GM19467 (cell line): Measurements from ENCODE around the gene KCNQ1.

ENCODE experiments used
- ATAC-seq: cut with Tn5 transposase; IDR thresholded peaks from one replicate; pipeline ENCODE4 v1.9.1; 2021; ENCODE audit warnings: mild to moderate bottlenecking, moderate library complexity; ENCODE audit not compliant: unreplicated experiment

Gene KCNQ1

DNA sequence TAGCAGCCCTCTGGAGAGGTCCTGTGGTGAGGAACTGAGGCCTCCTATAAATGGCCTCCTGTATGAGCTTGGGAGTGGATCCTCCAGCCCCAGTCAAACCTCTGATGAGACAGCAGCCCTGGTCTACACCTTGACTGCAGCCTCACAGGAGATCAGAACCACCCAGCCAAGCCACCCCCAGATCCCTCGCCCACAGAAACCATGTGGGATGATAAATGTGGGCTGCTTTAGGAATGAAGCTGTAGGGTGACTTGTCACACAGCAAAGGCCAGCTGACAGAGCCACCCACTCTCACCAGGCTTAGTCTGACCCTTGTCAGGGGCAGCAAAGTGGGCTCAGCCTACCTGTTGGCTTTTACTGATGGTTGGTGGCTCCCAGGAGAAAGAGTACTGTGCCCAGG lies 261.5 kb downstream of the KCNQ1 start:
- no peak for ATAC-seq

DNA sequence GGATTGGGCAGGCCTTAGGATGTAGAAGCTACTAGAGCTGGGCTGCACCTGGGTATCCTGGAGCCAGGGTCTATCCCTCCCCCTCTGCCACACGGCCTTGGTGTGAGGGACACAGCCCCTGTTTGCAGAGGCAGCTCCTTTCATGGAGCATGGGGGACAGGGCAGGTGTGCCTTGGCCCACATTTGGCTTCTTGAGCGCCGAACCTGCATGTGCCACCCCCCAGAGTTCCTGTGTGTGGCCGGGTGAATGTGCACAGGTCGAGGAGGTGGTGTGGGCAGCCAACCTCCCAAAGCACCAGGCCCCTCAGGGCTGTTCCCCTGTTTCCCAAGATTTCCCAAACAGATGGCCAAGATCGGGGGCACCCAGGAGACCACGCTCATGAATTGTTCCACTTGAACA lies 262.9 kb downstream of the KCNQ1 start:
- no peak for ATAC-seq

DNA sequence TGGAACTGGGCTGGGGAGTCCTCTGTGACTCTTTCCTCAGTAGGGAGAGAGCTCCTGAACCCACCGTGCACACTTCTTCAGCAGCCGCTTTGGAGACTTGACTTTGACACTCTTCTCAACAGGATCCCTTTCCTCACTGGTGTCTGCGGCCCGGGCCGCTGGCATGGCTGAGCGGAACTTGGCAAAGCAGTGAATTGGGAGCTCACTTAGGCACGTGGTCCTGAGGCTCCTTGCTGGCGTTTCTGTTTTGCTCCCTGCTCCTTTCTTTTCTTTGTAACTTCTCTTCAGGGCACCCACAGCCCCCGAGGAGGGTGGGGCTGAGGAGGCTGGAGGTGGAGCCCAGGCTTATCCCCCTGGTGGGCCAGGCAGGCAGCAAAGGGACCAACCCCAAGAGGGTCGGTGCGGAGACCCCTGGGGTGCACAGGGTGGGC lies 263.4 kb downstream of the KCNQ1 start:
- ATAC-seq = no peak

DNA sequence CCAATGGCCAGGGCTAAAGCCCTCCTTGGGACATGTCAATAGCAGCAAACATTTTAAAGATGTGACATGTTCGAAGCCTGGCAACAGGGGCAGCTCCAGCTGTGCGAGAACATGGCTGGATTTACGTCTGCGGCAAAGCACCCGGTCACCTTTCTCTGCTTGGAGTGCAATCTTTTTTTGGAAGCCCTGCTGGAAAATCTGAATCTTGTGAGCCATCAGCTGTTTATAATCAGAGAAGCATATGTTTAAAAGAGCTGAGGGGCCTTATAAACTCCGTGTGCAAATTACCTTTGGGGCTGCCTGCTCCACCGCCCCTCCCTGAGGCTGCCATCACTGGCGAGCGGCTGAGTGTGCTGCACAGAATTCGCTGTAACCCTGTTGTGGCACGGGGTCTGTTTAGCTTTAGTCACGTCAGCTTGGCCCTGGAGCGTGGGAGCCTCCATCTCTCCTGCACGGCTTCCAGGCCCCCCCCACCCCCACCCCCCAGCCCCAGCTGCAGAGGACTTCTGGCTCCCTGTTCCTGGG lies 264.0 kb downstream of the KCNQ1 start:
- ATAC-seq = no peak

DNA sequence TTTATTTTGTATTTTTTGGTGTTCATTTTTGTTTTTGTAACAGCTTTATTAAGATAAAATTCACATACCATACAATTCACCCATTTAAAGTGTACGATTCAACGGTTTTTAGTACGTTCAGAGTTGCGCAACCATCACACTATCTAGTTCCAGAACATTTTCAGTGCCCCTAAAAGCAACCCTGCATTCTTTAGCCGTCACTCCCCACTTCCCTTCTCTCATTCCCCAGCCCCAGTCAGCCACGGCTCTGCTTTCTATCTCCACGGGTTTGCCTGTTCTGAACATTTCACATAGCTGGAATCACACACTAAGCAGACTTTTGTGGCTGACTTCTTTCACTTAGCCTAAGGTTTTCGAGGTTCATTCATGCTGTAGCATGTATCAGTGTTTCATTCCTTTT lies 264.6 kb downstream of the KCNQ1 start:
- ATAC-seq = no peak

DNA sequence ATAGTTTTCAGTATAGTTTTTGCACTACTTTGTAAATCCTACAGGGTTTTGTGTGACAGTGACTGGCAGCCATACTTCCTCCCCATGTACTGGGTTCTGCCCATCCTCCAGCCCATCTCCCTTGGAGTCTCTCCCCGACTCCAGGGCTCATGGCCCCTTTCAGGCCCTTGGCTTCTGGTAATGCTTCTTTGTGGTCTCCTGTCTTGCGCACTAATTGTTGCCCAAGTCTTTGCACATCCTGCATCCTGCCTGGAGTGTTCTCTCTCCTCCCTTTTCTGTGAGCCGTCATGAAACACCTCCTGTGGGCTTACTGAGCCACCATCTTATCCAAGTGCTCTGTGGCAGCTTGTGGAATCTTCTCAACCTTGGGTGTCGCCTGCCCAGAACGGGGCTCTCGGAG lies 266.4 kb downstream of the KCNQ1 start:
- no peak for ATAC-seq

DNA sequence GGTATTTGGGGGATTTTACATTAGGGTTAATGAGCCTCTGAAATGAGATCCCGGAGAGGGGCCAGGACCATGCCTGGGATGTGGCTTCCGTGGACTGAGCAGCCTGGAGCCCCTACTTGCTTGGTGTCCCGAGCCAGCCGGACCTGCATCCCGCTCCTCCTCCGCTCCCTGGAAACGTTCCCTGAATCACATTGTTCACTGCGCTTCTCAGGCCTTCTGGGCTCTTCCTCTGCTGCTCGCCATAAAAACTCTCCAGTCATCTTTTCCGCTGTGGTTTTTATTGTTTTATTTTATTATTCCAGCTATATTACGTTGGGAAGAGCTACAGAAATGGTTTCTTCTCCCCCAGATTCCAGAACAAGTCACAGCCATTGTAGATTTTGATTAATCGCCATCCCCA lies 268.3 kb downstream of the KCNQ1 start:
- ATAC-seq = no peak

DNA sequence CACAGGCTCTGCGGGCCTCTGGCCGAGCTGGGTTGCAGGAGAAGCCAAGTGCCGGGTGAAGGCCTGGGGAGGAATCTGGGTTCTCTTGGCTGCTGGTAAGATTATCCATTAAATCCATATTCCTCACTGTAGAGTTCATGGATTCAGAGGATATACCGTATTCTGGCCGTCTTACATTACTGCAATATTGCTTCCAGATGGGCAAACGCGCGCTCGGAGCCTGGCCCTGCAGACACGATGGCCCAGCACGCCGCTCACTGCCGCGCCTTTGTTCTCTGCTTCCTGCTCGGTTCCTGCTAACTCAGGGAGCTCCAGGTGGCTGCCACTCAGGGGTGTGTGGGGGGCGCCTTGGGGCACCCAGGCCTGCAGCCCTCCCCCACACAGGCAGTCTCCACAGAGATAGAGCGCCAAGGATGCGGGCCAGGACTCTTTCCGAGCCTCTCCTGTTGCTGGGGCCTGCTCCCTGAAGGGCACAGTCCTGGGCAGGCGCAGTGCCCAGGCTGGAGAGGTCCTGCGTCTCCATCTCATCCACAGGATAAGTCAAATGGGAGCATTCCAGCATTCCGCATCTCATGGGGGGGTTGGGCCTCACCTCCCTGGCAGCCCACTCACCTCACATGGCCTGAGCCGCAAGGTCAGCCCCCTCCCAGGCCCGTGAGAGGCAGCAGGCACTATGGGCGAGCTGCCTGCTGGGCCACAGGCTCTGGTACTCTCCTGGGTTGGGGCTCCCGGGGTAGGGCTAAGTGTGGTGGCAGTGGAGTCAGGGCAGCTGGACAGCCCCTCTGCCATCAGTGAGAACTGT lies 269.1 kb downstream of the KCNQ1 start:
- no peak for ATAC-seq

DNA sequence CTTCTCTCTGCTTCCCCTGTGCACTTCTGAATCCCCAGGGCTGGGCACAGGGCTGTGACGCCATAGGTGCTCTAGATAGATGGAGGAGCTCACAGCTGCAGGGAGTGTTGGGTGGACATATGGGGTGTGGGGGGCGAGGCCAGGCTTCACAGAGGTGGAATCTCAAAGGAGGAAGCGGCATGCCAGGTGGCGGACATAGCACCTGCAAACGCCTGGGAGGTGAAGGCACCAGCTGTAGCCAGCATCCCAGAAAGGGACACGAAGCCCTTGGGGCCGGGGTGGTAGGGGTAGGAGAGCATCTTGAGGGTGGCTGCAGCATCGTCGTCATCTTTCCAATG lies 269.6 kb downstream of the KCNQ1 start:
- ATAC-seq = no peak

DNA sequence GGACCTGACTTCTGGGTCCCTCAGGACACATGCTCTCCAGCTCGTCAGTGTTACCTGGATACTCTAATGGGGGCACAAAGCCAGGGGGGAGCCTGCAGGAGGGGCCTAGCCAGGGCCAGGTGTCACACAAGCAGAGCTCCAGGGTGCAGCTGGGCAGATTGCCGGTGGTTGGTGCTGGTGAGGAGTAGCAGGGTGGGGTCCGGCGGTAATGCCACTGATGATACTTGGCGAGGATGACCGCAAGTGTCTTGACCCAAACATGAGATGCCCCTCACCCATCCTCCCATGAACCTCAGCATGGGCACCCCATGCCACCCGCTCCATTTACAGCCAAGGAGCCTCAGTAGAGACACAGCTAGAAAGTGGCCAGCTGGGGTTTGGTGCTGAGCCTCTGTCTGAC lies 270.1 kb downstream of the KCNQ1 start:
- no peak for ATAC-seq

DNA sequence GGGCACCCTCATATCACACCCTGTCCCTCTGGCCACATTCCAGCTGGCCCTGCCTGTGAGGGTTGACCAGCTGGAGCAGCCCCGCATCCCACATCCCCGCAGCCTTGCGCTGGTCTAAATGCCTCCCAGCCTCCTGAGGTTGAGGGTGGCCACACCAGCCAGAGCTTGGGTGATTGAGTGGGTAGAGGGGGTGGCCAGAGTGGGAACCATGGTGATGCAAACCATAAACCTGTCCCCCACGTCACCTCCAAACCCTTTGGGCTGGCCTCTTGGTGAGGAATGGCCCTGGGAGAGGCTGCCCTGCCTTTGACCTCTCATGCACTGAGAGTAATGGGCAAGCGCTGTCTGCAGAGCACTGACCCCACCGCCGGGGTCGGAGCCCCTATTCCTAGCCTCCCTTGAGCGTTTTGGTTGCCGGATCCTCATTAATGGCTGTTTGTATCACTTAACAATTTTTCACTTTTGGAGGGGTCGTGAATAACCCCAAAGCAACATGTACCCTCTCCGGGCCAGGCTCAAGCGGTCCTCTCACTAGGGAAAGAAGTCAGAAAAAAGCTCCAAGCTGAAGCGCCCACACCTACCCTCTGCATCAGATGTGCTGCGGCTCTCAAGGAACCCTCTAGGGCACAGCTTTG lies 271.0 kb downstream of the KCNQ1 start:
- ATAC-seq = no peak

DNA sequence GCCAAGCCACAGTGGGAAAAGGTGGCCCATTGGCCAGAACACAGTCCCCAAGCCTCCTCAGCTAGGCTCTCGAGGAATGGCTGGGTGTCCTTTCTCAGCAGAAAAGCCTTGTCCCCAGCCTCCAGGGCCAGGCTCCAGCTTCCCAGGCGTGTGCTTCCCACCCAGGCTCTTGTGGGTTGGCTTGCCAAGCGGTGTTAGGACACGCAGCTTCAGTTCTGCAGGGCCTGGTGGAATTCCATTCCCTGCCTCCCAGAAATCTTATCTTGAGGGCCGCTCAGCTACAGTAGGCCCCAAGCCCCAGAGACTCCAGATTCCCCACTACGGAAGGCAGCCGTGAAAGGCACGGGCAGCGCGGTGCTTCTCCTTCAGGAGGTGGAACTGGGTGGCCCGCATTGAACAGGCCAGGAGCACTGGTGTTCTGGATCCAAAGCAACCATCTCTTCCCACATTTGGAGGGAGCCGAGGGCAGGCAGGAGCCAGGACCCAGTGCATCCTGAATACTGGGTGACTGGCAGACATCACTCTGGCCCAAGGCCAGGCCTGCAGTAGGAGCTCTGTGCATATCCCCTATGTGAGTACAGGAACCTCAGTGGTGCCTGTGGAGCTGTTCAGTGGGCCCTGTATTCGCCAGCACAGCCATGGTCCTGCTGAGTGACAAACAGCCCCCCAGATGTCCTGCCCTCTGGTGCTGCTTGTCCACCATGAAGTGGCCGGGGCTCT lies 271.7 kb downstream of the KCNQ1 start:
- ATAC-seq = no peak

DNA sequence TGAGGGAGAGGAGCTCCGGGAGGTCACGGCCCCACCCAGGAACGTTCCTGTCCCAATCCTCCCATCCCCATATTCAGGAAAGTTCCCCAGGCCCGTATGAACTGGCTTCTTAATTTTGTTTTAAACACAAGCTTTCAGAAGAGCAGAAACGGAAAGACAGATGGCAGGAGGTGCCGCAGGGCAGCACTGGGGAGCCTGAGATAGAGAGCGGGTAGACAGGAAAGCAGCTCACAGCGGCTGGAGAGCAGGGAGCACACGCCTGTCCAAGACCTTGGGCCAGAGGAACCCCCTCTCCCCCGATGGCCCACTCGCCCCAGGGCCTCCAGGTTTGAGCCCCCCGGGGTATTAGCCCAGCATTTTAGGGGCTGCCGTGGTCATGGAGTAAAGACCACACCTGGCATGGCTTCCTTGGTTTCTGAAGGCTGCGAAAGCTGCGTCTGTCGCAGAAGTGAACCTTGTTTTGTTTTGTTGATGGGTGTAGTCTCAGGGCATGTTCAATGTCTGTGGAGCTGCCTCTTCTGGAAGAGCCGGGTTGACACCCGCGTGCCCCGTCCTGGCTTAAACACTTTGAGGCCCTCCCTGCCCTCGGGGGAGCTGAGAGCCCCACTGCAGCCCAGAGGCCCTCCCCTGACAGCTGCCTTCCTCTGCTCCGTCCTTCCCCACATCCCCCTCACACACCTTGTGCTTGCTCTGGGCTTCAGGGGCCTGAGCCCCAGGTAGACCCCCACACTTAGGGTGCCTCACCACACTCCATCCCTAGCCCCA lies 272.9 kb downstream of the KCNQ1 start:
- no peak for ATAC-seq

DNA sequence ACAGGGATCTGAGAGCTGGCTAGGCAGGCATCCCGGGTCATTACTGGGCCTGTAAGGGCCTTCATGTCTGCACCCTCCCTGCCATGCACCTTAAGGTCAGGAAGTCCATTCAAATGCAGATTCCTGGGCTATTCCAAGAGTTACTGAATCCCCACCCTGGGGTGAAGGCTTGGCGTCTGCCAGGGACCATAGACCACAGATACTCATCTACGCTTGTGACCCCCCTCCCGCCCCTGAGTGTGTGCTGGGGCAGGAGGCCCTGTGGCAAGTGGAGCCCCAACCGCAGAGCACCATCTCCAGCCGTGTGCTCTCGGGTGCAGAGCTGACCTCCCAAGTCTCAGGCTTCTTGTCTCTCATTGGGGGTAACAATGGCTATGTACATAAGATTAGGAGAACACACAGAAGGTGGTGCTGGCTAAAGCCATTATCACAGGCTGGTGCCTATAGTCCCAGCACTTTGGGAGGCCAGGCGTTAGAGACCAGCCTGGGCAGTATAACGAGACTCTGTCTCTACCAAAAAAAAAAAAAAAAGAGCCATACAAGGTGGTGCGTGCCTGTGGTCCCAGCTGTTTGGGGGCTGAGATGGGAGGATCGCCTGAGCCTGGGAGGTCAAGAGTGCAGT lies 274.1 kb downstream of the KCNQ1 start:
- no peak for ATAC-seq

DNA sequence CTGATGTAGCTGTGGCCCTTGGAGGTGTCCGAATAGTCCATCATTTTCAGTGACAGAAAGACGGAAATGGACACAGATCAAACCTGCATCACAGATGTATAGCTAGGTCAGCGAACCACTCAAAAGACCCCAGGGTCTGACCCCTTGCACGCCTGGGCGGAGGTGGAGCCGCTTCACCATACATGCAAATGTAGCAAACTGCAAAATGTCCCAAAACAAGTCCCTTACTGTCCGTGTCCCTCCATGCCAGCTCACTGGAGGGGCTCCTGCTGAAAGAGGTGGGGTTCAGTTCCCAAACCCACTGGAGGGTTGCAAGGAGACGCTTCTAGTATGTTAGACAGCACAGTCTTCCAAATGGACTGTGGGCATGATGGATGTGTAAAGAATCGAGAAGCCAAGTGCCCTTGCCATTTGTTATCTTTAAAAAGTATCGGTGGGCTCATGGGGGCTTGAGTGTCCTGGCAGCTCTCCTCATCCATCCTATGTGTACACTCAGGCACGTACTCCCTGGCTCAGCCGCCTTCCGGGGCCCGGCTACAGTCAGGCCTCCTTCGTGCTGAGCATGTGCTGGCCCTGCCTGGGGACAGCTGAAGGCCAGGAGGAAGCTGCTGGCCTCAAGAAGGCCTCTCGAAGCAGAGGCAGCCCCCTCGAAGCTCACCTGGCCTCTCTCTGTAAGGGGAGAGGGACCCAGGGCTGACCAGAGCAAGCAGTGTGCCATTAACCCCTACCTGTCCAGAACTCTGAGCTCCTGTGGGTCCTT lies 275.2 kb downstream of the KCNQ1 start:
- ATAC-seq = no peak

DNA sequence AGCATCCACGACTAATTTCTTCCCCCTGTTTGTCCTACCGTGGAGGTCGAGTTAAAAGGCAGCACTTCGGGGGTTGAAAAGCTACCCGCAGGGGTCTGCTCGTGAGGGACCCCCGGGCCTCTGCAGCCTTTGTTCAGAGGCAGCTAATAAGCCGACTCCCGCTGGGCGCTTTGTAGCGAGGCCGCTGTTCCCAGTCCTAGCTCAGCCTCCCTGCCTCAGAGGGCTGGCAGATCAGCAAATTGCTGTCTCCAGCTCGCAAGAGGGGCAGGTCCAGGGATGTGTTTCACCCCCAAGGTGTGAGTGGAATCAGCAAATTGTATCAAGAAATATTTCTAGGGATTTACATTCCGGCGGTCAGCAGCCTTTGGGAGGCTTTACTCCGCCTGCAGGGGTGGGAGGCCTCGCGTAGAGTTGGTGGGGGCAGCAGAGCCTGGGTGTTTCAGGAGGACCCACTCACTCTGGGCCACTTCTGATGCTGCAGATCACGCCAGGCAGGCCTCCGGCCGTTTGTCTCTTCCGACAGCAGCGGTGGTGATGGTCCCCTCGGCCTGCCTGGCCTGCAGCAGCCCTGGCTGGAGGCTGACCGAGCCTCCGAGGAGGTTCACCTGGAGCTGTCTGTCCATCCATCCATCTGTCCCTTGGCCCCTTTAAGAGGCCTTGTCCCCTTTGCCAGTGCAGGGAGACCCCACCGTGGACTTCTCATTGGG lies 276.6 kb downstream of the KCNQ1 start:
- ATAC-seq = no peak

DNA sequence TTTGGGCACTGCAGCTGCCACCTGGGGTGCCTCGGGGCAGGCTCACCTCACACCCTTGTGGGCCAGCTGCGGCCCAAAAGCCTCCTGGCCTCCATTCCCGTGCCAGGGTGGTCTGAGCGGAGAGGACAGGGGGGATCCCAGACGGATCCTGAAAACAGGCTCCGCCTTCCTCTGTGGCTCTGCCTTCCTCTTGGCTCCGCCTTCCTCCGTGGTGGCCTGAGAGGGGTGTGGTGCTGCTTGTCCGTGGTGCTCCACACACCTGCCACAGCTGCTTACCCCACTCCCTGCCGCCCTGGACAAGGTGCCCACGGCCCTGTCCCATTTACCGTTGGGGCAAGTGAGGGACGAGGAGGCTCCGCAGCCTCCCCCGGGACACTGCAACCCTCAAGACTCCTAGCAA lies 278.1 kb downstream of the KCNQ1 start:
- ATAC-seq = no peak

DNA sequence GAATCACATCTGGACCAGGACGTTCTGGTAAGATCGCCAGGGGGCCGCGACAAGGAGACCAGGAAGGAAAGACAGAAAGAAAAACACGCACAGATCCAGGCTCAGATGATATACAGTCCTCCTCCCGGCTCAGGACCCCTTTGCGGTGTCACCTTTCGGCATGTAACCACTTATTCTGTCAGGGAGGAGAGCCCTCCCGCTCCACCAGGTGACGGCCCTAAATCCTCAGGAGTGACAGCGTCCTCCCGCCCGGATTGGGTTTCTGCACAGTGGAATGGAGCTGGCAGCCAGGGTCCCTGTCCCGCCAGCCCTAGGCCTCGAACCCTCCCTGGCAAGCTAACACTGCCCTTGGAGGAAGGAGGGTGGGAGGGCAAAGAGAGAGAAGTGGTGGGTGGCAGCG lies 279.3 kb downstream of the KCNQ1 start:
- ATAC-seq = no peak

DNA sequence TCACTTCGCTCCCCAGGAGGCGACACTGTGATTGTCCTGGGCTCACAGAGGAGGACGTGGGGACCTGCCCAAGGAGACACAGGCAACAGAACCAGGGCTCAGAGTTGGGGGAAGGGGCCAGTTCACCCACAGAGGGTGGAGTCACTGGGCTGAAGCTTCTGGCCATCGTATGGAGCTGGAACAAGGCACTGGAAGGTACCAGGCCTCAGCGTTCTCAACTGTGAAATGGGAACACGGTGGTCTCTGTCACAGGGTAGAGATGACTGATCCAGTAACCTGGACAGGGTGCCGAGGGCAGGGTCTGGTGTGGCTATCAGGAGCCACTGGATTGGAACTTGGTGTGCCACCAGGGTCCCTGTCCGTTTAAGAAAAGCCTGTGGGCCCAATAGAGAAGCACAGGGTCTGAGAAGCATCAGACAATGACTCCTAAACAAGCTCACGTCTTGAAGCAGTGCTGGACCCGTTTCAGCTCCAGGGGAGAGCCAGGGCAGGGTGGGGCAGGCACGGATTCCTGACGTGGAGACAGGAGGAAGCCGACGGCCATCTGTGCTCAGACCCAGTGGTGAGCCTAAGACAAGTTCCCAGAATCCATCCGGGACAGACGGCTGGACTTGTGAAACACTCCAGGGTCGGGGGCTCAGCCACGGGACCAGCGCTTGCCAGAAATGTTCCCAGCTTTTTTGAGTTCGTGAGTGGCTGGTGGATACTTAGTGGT lies 280.0 kb downstream of the KCNQ1 start:
- ATAC-seq = no peak
